ENCODE results near the gene CCDC97. TPM values are rescaled to one million over a fixed set of nuclear protein-coding genes. Genes with fewer than 3 reads are reported as not detected.

The CCDC97 gene
- total RNA-seq, 1 experiment from 2014 or later = 26.4 TPM

DNA sequence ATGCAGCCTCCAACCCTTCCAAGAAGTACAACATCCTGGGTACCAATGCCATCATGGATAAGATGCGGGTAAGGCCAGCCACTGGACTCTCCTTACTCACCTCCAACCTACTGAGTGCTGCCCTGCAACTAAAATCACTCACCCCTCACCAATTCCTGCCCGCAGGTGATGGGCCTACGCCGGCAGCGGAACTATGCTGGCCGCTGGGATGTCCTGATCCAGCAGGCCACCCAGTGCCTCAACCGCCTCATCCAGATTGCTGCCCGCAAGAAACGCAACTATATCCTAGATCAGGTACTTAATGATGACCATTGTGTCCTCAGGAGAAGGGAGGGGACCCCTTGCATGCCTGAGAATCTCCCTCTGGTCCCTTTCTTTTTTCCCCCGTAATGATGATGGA is 15.6 kb upstream of the CCDC97 start:
- intact Hi-C loops (cut with micrococcal nuclease; ENCODE audit: unreplicated experiment) = no loop called here
- DNase-seq = no peak
- peaks cover 18% of the 10 kb centered on the region for H4K20me1 ChIP-seq (ENCODE audit: insufficient read depth)
- H3F3A ChIP-seq (ENCODE audit: insufficient read depth, low read depth) = peaks cover 10% of the 10 kb centered on the region; the same call in 1 of the 2 replicates
- H3K4me3 ChIP-seq = no peak overlapping the region
- H3K9me2 ChIP-seq (ENCODE audit: insufficient read depth) = no peaks in the 10 kb centered on the region
- H3K27me3 ChIP-seq (ENCODE audit: insufficient read depth, low read depth) = no peaks in the 10 kb centered on the region
- no peaks in the 10 kb centered on the region for H3K4me1 ChIP-seq (replicated peaks; ENCODE audit: insufficient read depth)
- peaks cover 53% of the 10 kb centered on the region for H3K36me3 ChIP-seq (ENCODE audit: low read depth)
- no peak overlapping the region for H3K4me2 ChIP-seq
- ChIA-PET POLR2A (ENCODE audit: unreplicated experiment) (no interaction called here), CTCF (interaction anchor here (0.8 kb wide), 1 partner anchor 32 kb away, joined by 3 read pairs; no protein-coding TSS in a partner anchor)
- BruUV-seq (replicated peaks) = no TSS peak
- H3K27ac ChIP-seq = no peak overlapping the region
- H3K9me3 ChIP-seq (ENCODE audit: insufficient read depth, low read depth) = no peaks in the 10 kb centered on the region
- H3K79me2 ChIP-seq (ENCODE audit: low read depth) = no peaks in the 10 kb centered on the region
- no peak overlapping the region for H2AFZ ChIP-seq
- TF ChIP-seq, protein P1, sequence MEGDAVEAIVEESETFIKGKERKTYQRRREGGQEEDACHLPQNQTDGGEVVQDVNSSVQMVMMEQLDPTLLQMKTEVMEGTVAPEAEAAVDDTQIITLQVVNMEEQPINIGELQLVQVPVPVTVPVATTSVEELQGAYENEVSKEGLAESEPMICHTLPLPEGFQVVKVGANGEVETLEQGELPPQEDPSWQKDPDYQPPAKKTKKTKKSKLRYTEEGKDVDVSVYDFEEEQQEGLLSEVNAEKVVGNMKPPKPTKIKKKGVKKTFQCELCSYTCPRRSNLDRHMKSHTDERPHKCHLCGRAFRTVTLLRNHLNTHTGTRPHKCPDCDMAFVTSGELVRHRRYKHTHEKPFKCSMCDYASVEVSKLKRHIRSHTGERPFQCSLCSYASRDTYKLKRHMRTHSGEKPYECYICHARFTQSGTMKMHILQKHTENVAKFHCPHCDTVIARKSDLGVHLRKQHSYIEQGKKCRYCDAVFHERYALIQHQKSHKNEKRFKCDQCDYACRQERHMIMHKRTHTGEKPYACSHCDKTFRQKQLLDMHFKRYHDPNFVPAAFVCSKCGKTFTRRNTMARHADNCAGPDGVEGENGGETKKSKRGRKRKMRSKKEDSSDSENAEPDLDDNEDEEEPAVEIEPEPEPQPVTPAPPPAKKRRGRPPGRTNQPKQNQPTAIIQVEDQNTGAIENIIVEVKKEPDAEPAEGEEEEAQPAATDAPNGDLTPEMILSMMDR (conservative IDR thresholded peaks at IDR 0.05) = no peak
- TF ChIP-seq EZH2 (IDR thresholded peaks at IDR 0.05; ENCODE audit: low read depth) = no peak

DNA sequence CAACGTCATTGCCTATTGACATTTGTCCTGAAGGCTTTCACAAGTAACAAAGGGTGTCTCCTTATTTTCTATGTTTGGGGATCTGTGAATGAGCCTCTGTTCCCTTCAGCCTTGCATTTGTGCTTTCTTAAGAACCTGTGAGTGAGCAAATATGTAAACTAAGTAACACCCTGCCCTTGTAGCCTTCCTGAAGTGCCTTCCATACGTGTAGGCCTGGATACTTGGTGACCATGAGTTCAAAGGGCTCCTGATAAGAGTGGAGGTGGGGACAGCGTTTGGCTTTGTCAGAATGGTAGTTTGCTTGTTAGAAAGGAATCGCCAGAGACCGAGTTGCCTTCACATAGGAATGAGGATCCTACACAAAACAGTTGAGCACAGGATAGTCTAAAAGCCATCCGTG is 14.5 kb upstream of the CCDC97 start:
- Histone ChIP-seq H3K27me3 (ENCODE audit: insufficient read depth, low read depth) (no peaks in the 10 kb centered on the region), H2AFZ (no peak overlapping the region), H3K4me3 (no peak overlapping the region), H3K9me2 (ENCODE audit: insufficient read depth) (no peaks in the 10 kb centered on the region), H3F3A (ENCODE audit: insufficient read depth, low read depth) (peaks cover 16% of the 10 kb centered on the region; the same call in 1 of the 2 replicates), H3K79me2 (ENCODE audit: low read depth) (no peaks in the 10 kb centered on the region), H3K4me2 (no peak overlapping the region), H3K27ac (no peak overlapping the region), H3K9me3 (ENCODE audit: insufficient read depth, low read depth) (no peaks in the 10 kb centered on the region), H4K20me1 (ENCODE audit: insufficient read depth) (peaks cover 18% of the 10 kb centered on the region), H3K4me1 (replicated peaks; ENCODE audit: insufficient read depth) (no peaks in the 10 kb centered on the region), H3K36me3 (ENCODE audit: low read depth) (peaks cover 50% of the 10 kb centered on the region)
- CTCF ChIA-PET = interaction anchor here (0.6 kb wide), 1 partner anchor 91 kb away, joined by 3 read pairs; no protein-coding TSS in a partner anchor
- TF ChIP-seq, protein P1 (conservative IDR thresholded peaks at IDR 0.05) = no peak
- TF ChIP-seq EZH2 (IDR thresholded peaks at IDR 0.05; ENCODE audit: low read depth) = no peak
- no TSS peak for BruUV-seq (replicated peaks)
- POLR2A ChIA-PET (ENCODE audit: unreplicated experiment) = no interaction called here
- DNase-seq = no peak
- intact Hi-C loops (cut with micrococcal nuclease; ENCODE audit: unreplicated experiment) = no loop called here

DNA sequence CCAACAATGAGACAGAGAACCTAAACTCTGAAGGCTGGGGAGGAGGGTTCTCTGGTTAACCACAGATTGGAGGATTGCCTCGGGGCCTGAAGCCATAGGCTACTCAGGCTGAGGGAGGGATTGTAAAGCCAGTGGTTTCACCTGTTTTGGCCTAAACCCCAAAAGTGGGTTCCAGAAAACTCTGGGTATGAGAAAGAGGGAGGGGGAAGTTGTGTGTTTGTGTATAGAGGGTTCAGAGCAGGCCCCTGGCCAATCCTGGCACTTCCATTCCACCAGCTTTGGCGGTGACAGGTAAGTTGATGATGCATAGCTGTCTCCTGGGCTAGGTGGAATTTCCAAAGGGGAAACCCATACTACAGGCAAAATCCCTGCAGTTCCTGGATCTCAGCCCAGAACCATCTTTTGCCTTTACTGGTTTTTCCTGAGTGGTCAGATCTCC is 13.5 kb upstream of the CCDC97 start:
- ChIA-PET CTCF (no interaction called here), POLR2A (ENCODE audit: unreplicated experiment) (no interaction called here)
- H3K9me2 ChIP-seq (ENCODE audit: insufficient read depth) = no peaks in the 10 kb centered on the region
- H3K9me3 ChIP-seq (ENCODE audit: insufficient read depth, low read depth) = no peaks in the 10 kb centered on the region
- no peak overlapping the region for H3K27ac ChIP-seq
- peaks cover 18% of the 10 kb centered on the region; the same call in 1 of the 2 replicates for H3F3A ChIP-seq (ENCODE audit: insufficient read depth, low read depth)
- no peaks in the 10 kb centered on the region for H3K79me2 ChIP-seq (ENCODE audit: low read depth)
- BruUV-seq (replicated peaks) = no TSS peak
- peak; percentile 46 to 49 for DNase-seq
- no peak overlapping the region for H3K4me2 ChIP-seq
- intact Hi-C loops (cut with micrococcal nuclease; ENCODE audit: unreplicated experiment) = no loop called here
- TF ChIP-seq, protein P1 (conservative IDR thresholded peaks at IDR 0.05) = no peak
- no peak for TF ChIP-seq EZH2 (IDR thresholded peaks at IDR 0.05; ENCODE audit: low read depth)
- peaks cover 18% of the 10 kb centered on the region for H4K20me1 ChIP-seq (ENCODE audit: insufficient read depth)
- no peaks in the 10 kb centered on the region for H3K27me3 ChIP-seq (ENCODE audit: insufficient read depth, low read depth)
- no peak overlapping the region for H2AFZ ChIP-seq
- no peak overlapping the region for H3K4me3 ChIP-seq
- no peaks in the 10 kb centered on the region for H3K4me1 ChIP-seq (replicated peaks; ENCODE audit: insufficient read depth)
- peaks cover 51% of the 10 kb centered on the region for H3K36me3 ChIP-seq (ENCODE audit: low read depth)
